H9 (cell line): ENCODE measurements around the gene SLC2A8. TPM values are rescaled to one million over a fixed set of nuclear protein-coding genes. Genes with fewer than 3 reads are reported as not detected.

Source experiments
- DNase-seq: peaks from one replicate; pipeline ENCODE4 v3.0.0-alpha.2; 2017
- H2AFZ ChIP-seq: one replicate; pipeline ENCODE4 v1.6.1; 2013; ENCODE audit warnings: mild to moderate bottlenecking, low read length, control low read depth, moderate library complexity
- H2AK5ac ChIP-seq: 2 replicates; pipeline ENCODE4 v1.6.1; 2013; ENCODE audit warnings: low read length, control low read depth, mixed read lengths; ENCODE audit not compliant: insufficient read length
- H2BK120ac ChIP-seq: one replicate; pipeline ENCODE4 v1.6.1; 2013; ENCODE audit warnings: low read depth, mild to moderate bottlenecking, low read length, control low read depth, inconsistent platforms; ENCODE audit not compliant: poor library complexity, severe bottlenecking
- H2BK12ac ChIP-seq: 2 replicates; pipeline ENCODE4 v1.6.1; 2013; ENCODE audit warnings: low read length, control low read depth, mixed read lengths, low read depth; ENCODE audit not compliant: insufficient read length
- H2BK15ac ChIP-seq: 2 replicates; pipeline ENCODE4 v1.6.1; 2013; ENCODE audit warnings: low read depth, low read length, control low read depth
- H2BK20ac ChIP-seq: one replicate; pipeline ENCODE4 v1.6.1; 2013; ENCODE audit warnings: low read depth, mild to moderate bottlenecking, low read length, control low read depth, inconsistent platforms; ENCODE audit not compliant: poor library complexity, severe bottlenecking
- H2BK5ac ChIP-seq: 2 replicates; pipeline ENCODE4 v1.6.1; 2013; ENCODE audit warnings: low read length, control low read depth, mixed read lengths; ENCODE audit not compliant: insufficient read length
- H3K14ac ChIP-seq: 2 replicates; pipeline ENCODE4 v1.6.1; 2013; ENCODE audit warnings: low read length, control low read depth; ENCODE audit not compliant: insufficient read depth
- H3K18ac ChIP-seq: 2 replicates; pipeline ENCODE4 v1.6.1; 2013; ENCODE audit warnings: low read depth, mild to moderate bottlenecking, mixed read lengths, low read length, control low read depth; ENCODE audit not compliant: insufficient read length
- H3K23ac ChIP-seq: 2 replicates; pipeline ENCODE4 v1.6.1; 2013; ENCODE audit warnings: low read length, control low read depth, mixed read lengths, low read depth; ENCODE audit not compliant: insufficient read length
- H3K23me2 ChIP-seq: 2 replicates; pipeline ENCODE4 v1.6.1; 2013; ENCODE audit warnings: low read depth, mild to moderate bottlenecking, mixed read lengths, low read length, control low read depth; ENCODE audit not compliant: insufficient read length, poor library complexity, severe bottlenecking
- H3K27ac ChIP-seq: 2 replicates; pipeline ENCODE4 v1.5.1; 2013; ENCODE audit warnings: low read length, control low read depth, mixed read lengths, low read depth; ENCODE audit not compliant: insufficient read length
- H3K27me3 ChIP-seq: 2 replicates; pipeline ENCODE4 v1.6.1; 2013; ENCODE audit warnings: low read length, control low read depth, inconsistent platforms; ENCODE audit not compliant: insufficient read depth
- H3K4ac ChIP-seq: 2 replicates; pipeline ENCODE4 v1.6.1; 2013; ENCODE audit warnings: low read depth, mild to moderate bottlenecking, control low read depth, inconsistent platforms, low read length, moderate library complexity
- H3K4me1 ChIP-seq: 2 replicates; pipeline ENCODE4 v1.6.1; 2013; ENCODE audit warnings: low read length, control low read depth, inconsistent platforms; ENCODE audit not compliant: insufficient read depth
- H3K4me2 ChIP-seq: 2 replicates; pipeline ENCODE4 v1.6.1; 2013; ENCODE audit warnings: low read length, control low read depth, mixed read lengths; ENCODE audit not compliant: insufficient read length, insufficient read depth
- H3K56ac ChIP-seq: 2 replicates; pipeline ENCODE4 v1.6.1; 2013; ENCODE audit warnings: low read depth, mild to moderate bottlenecking, mixed read lengths, low read length, control low read depth; ENCODE audit not compliant: insufficient read length
- H3K79me1 ChIP-seq: 2 replicates; pipeline ENCODE4 v1.6.1; 2013; ENCODE audit warnings: low read depth, mild to moderate bottlenecking, moderate library complexity, low read length, control low read depth, inconsistent platforms; ENCODE audit not compliant: insufficient read depth, poor library complexity, severe bottlenecking
- H3K79me2 ChIP-seq: 2 replicates; pipeline ENCODE4 v1.6.1; 2013; ENCODE audit warnings: low read length, control low read depth, inconsistent platforms; ENCODE audit not compliant: insufficient read depth
- H3K9ac ChIP-seq: 2 replicates; pipeline ENCODE4 v1.6.1; 2013; ENCODE audit warnings: low read length, control low read depth, mixed read lengths; ENCODE audit not compliant: insufficient read length; ENCODE audit errors: extremely low read depth
- H3K9me3 ChIP-seq: one replicate; pipeline ENCODE4 v1.6.1; 2013; ENCODE audit warnings: low read depth, low read length, inconsistent platforms; ENCODE audit not compliant: control insufficient read depth
- H3T11ph ChIP-seq: one replicate; pipeline ENCODE4 v1.6.1; 2013; ENCODE audit warnings: mild to moderate bottlenecking, low read length, control low read depth, inconsistent platforms
- H4K20me1 ChIP-seq: one replicate; pipeline ENCODE4 v1.6.1; 2013; ENCODE audit not compliant: control insufficient read depth, insufficient read length, insufficient read depth
- H4K5ac ChIP-seq: 2 replicates; pipeline ENCODE4 v1.6.1; 2013; ENCODE audit warnings: low read depth, mild to moderate bottlenecking, mixed read lengths, low read length, control low read depth; ENCODE audit not compliant: insufficient read length
- H4K8ac ChIP-seq: replicated peaks from 2 replicates; pipeline ENCODE4 v1.6.1; 2013; ENCODE audit warnings: low read length, control low read depth, mixed read lengths, low read depth; ENCODE audit not compliant: insufficient read length
- H4K91ac ChIP-seq: 2 replicates; pipeline ENCODE4 v1.6.1; 2013; ENCODE audit warnings: low read depth, mild to moderate bottlenecking, moderate library complexity, mixed read lengths, low read length, control low read depth; ENCODE audit not compliant: insufficient read length
- H3K27ac Mint-ChIP-seq, 3 experiments: 2 replicates in 2 of 3; 3 replicates in 1 of 3; pipeline ENCODE4 v1.8.0; 2020 to 2021; ENCODE audit warnings: mixed read lengths in 3 of 3, mild to moderate bottlenecking in 1 of 3, moderate library complexity in 1 of 3
- H3K27me3 Mint-ChIP-seq: 2 replicates; pipeline ENCODE4 v1.8.0; 2021; ENCODE audit warnings: low read depth, mild to moderate bottlenecking, moderate library complexity, mixed read lengths
- H3K36me3 Mint-ChIP-seq, 3 experiments: 2 replicates in 2 of 3; 3 replicates in 1 of 3; pipeline ENCODE4 v1.8.0; 2020 to 2021; ENCODE audit warnings: low read depth in 3 of 3, mixed read lengths in 3 of 3; ENCODE audit not compliant: insufficient read depth in 1 of 3
- H3K4me1 Mint-ChIP-seq, 2 experiments: 2 replicates each; pipeline ENCODE4 v1.8.0; 2020; ENCODE audit warnings: mixed read lengths in 2 of 2
- H3K4me3 Mint-ChIP-seq, 2 experiments: 2 replicates in 1 of 2; 3 replicates in 1 of 2; pipeline ENCODE4 v1.8.0; 2020 to 2021; ENCODE audit warnings: mild to moderate bottlenecking in 2 of 2, mixed read lengths in 2 of 2, moderate library complexity in 1 of 2
- H3K9me3 Mint-ChIP-seq, 2 experiments: 2 replicates in 1 of 2; 3 replicates in 1 of 2; pipeline ENCODE4 v1.8.0; 2020; ENCODE audit warnings: mild to moderate bottlenecking in 2 of 2, mixed read lengths in 2 of 2, moderate library complexity in 1 of 2
- CTCF ChIP-seq: fragments of 200-600 bp; sonication (generic); conservative IDR thresholded peaks from 3 replicates; pipeline ENCODE4 v1.8.0; 2021; ENCODE audit warnings: antibody characterized with exemption, mild to moderate bottlenecking
- WGBS: extraction: QIAGEN DNeasy Blood & Tissue Kit; methylation state at CpG from one replicate; pipeline ENCODE4 v1.1.7; 2013; ENCODE audit warnings: missing lambda C conversion rate, low lambda C conversion rate, mixed read lengths; ENCODE audit not compliant: insufficient read length; ENCODE audit errors: extremely low coverage; 5-methylcytosine and 5-hydroxymethylcytosine counted together
- total RNA-seq: library from RNA; stranded (reverse); gene quantifications from 2 replicates; pipeline ENCODE4 v1.2.1, GENCODE V29; 2021

The SLC2A8 gene
- total RNA-seq, 1 experiment from 2014 or later = 38.3 TPM

DNA sequence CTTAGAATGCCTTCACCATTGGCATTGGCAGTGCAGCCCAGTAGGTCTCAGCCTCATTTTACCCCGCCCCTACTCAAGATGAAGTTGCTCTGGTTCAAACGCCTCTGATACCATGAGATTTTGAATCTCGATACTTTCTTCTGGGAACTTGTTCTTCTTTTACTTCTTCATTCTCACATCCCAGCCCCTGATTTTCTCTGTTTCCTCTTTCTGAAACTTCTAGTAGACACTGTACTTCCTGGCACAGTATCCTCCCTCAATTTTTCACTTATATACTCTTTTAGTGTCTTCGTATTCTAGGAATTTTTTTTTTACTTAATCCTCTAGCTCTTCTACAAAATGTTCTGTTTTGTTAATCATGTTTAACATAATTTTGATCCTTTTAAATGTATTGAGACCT, 14.2 kb downstream of the SLC2A8 start:
- Histone ChIP-seq H2BK20ac (no peak overlapping the region), H3K9me3 (no peaks in the 10 kb centered on the region), H2AFZ (no peak overlapping the region), H4K20me1 (no peaks in the 10 kb centered on the region), H3K79me1 (no peaks in the 10 kb centered on the region), H3K79me2 (no peaks in the 10 kb centered on the region), H2BK15ac (no peak overlapping the region), H3K9ac (no peak overlapping the region), H4K8ac (no peak overlapping the region), H2BK5ac (no peak overlapping the region), H3K27me3 (no peaks in the 10 kb centered on the region), H2BK120ac (no peak overlapping the region), H3K14ac (no peak overlapping the region), H3T11ph (no peak overlapping the region), H2AK5ac (no peak overlapping the region), H3K4ac (no peak overlapping the region), H3K27ac (no peak overlapping the region), H3K4me1 (no peaks in the 10 kb centered on the region), H3K56ac (no peak overlapping the region), H3K23ac (no peak overlapping the region), H2BK12ac (no peak overlapping the region), H4K5ac (no peak overlapping the region), H4K91ac (no peak overlapping the region), H3K18ac (no peak overlapping the region), H3K23me2 (no peaks in the 10 kb centered on the region), H3K4me2 (no peak overlapping the region)
- no peak overlapping the region for H3K27ac Mint-ChIP-seq
- peaks cover 3 to 10% (median 4%) of the 10 kb centered on the region in 3 experiments; a peak in 5 of 7 replicates for H3K36me3 Mint-ChIP-seq
- no peak overlapping the region for H3K4me3 Mint-ChIP-seq
- no peak for DNase-seq
- H3K9me3 Mint-ChIP-seq = no peaks in the 10 kb centered on the region
- no peak for TF ChIP-seq CTCF
- peaks cover 3% of the 10 kb centered on the region for H3K27me3 Mint-ChIP-seq
- no CpG with 5 or more reads among the region's 4 CpGs for WGBS
- peaks cover 2 to 4% of the 10 kb centered on the region in 2 experiments; a peak in 3 of 4 replicates for H3K4me1 Mint-ChIP-seq
